T-helper 1 cell (primary cell): Measurements from ENCODE around the gene DCN.

Experiments
- DNase-seq, 5 donors: peaks; one replicate each; pipeline ENCODE4 v3.0.0-alpha.2; 2012 to 2020

DCN gene

GRCh38 chr12:91185421-91185820 lies 2.8 kb upstream of the DCN start:
- no peak for DNase-seq

GRCh38 chr12:91183551-91183950 lies 934 bp upstream of the DCN start:
- no peak for DNase-seq

- DNase-seq = no peak
Measured at GRCh38 chr12:91180582-91181395, 1.8 kb downstream of the DCN start.

GRCh38 chr12:91179966-91180561 lies 2.6 kb downstream of the DCN start:
- DNase-seq = no peak

- DNase-seq = no peak
Measured at GRCh38 chr12:91179315-91179714, 3.3 kb downstream of the DCN start.

GRCh38 chr12:91178781-91179180 lies 3.8 kb downstream of the DCN start:
- no peak for DNase-seq

GRCh38 chr12:91178139-91178561 lies 4.5 kb downstream of the DCN start:
- no peak for DNase-seq

- DNase-seq = no peak
Measured at GRCh38 chr12:91177381-91177780, 5.2 kb downstream of the DCN start.

GRCh38 chr12:91176915-91177314 lies 5.7 kb downstream of the DCN start:
- DNase-seq = no peak

GRCh38 chr12:91176358-91176757 lies 6.3 kb downstream of the DCN start:
- DNase-seq = no peak

GRCh38 chr12:91173124-91173523 lies 9.5 kb downstream of the DCN start:
- no peak for DNase-seq

GRCh38 chr12:91172096-91172495 lies 10.5 kb downstream of the DCN start:
- no peak for DNase-seq

- no peak for DNase-seq
Measured at GRCh38 chr12:91171476-91171875, 11.1 kb downstream of the DCN start.

GRCh38 chr12:91163116-91163515 lies 19.5 kb downstream of the DCN start:
- DNase-seq = no peak

GRCh38 chr12:91161009-91161408 lies 21.6 kb downstream of the DCN start:
- DNase-seq = no peak

- no peak for DNase-seq
Measured at GRCh38 chr12:91155990-91156389, 26.6 kb downstream of the DCN start.

GRCh38 chr12:91154131-91154530 lies 28.5 kb downstream of the DCN start:
- DNase-seq = no peak

GRCh38 chr12:91144053-91144452 lies 38.6 kb downstream of the DCN start:
- DNase-seq = no peak

- no peak for DNase-seq
Measured at GRCh38 chr12:91143206-91143605, 39.4 kb downstream of the DCN start.

GRCh38 chr12:91142221-91142631 lies 40.4 kb downstream of the DCN start:
- no peak for DNase-seq

- DNase-seq = no peak
Measured at GRCh38 chr12:91140026-91140931, 42.3 kb downstream of the DCN start.

- DNase-seq = no peak
Measured at GRCh38 chr12:91139286-91139685, 43.3 kb downstream of the DCN start.

- no peak for DNase-seq
Measured at GRCh38 chr12:91138337-91138920, 44.2 kb downstream of the DCN start.
